OCI-LY7 (cell line): ENCODE measurements around the gene FAM47E. TPM values are rescaled to one million over a fixed set of nuclear protein-coding genes. Genes with fewer than 3 reads are reported as not detected.

Source experiments
- BruUV-seq: library from RNA; stranded (reverse); fragments of 400-500 nt; replicated peaks from 2 replicates; lab custom pipeline; 2021; lab: Mats Ljungman, UMichigan
- CTCF ChIA-PET: fragments of 300-600 bp; sonication (Branson Sonifier 250); formaldehyde crosslinking; loops from one replicate; lab custom pipeline; 2022; ENCODE audit warnings: antibody characterized with exemption; ENCODE audit not compliant: unreplicated experiment; lab: Charles Lee
- POLR2A ChIA-PET: fragments of 300-600 bp; sonication (Branson Sonifier 250); formaldehyde crosslinking; loops from one replicate; lab custom pipeline; 2022; ENCODE audit warnings: antibody characterized with exemption; lab: Charles Lee
- DNase-seq: peaks from one replicate; pipeline ENCODE4 v3.0.0-alpha.2; 2015; ENCODE audit warnings: low spot score
- H2AFZ ChIP-seq: fragments of 200-600 bp; sonication (generic), shearing (Covaris generic); 2 replicates; pipeline ENCODE4 v1.6.1; 2014; ENCODE audit warnings: mild to moderate bottlenecking, antibody characterized with exemption, low read length, moderate library complexity
- H3K27ac ChIP-seq: fragments of 200-600 bp; sonication (generic); 2 replicates; pipeline ENCODE4 v1.5.1; 2014; ENCODE audit warnings: mixed run types, low read depth, mild to moderate bottlenecking, moderate library complexity, low read length, inconsistent platforms; ENCODE audit not compliant: poor library complexity, severe bottlenecking
- H3K36me3 ChIP-seq: fragments of 200-600 bp; sonication (generic); 2 replicates; pipeline ENCODE4 v1.6.1; 2014; ENCODE audit warnings: mild to moderate bottlenecking, antibody characterized with exemption, low read length, moderate library complexity, mixed read lengths; ENCODE audit not compliant: insufficient read depth
- H3K4me1 ChIP-seq: fragments of 200-600 bp; sonication (generic); 2 replicates; pipeline ENCODE4 v1.5.1; 2014; ENCODE audit warnings: mild to moderate bottlenecking, low read length; ENCODE audit not compliant: insufficient read depth, poor library complexity, severe bottlenecking
- H3K4me2 ChIP-seq: fragments of 200-600 bp; sonication (generic); 2 replicates; pipeline ENCODE4 v1.6.1; 2014; ENCODE audit warnings: mild to moderate bottlenecking, low read length
- H3K4me3 ChIP-seq: fragments of 200-600 bp; sonication (generic); 2 replicates; pipeline ENCODE4 v1.5.1; 2014; ENCODE audit warnings: mild to moderate bottlenecking, low read depth, low read length; ENCODE audit not compliant: poor library complexity, severe bottlenecking
- H3K79me2 ChIP-seq: fragments of 200-600 bp; sonication (generic); 2 replicates; pipeline ENCODE4 v1.6.1; 2016; ENCODE audit warnings: low read depth, mild to moderate bottlenecking, low read length, moderate library complexity, mixed read lengths; ENCODE audit not compliant: insufficient read depth
- H3K9me2 ChIP-seq: fragments of 200-600 bp; sonication (generic); 2 replicates; pipeline ENCODE4 v1.6.1; 2016; ENCODE audit warnings: mild to moderate bottlenecking, low read length, mixed read lengths; ENCODE audit not compliant: insufficient read depth
- H3K9me3 ChIP-seq: fragments of 200-600 bp; sonication (generic); 2 replicates; pipeline ENCODE4 v1.6.1; 2014; ENCODE audit warnings: mild to moderate bottlenecking, mixed run types, low read length, mixed read lengths
- H4K20me1 ChIP-seq: fragments of 200-600 bp; sonication (generic); 2 replicates; pipeline ENCODE4 v1.6.1; 2014; ENCODE audit warnings: mild to moderate bottlenecking, antibody characterized with exemption, low read length, moderate library complexity, mixed read lengths; ENCODE audit not compliant: insufficient read depth
- CTCF ChIP-seq: fragments of 200-600 bp; sonication (generic); conservative IDR thresholded peaks from 2 replicates; pipeline ENCODE4 v1.5.1; 2014; ENCODE audit warnings: mild to moderate bottlenecking, antibody characterized with exemption, low read length, moderate library complexity, mixed read lengths
- EZH2phosphoT487 ChIP-seq: fragments of 200-600 bp; sonication (generic); IDR thresholded peaks from 2 replicates; pipeline ENCODE4 v1.6.1; 2018; ENCODE audit warnings: low read depth, borderline replicate concordance, mild to moderate bottlenecking, mixed run types, antibody characterized with exemption, low read length, moderate library complexity, mixed read lengths
- intact Hi-C: fragments of 100-400 bp; cut with micrococcal nuclease; formaldehyde crosslinking; loops from one replicate; pipeline ENCODE4 v1.10.0; 2022; ENCODE audit not compliant: unreplicated experiment
- total RNA-seq, 2 experiments: library from RNA; depleted of rRNA in 1 of 2; stranded (reverse); fragments of >200 nt in 1 of 2; shearing (Covaris generic) in 1 of 2; gene quantifications; 2 replicates each; pipeline ENCODE4 v1.2.3, GENCODE V29; 2014 to 2022

The FAM47E gene
- total RNA-seq, 2 experiments from 2014 or later = not detected

- no peaks in the 10 kb centered on the region for H3K4me1 ChIP-seq
- no peak overlapping the region for H3K4me2 ChIP-seq
- H3K79me2 ChIP-seq = no peaks in the 10 kb centered on the region
- no peak for TF ChIP-seq CTCF
- TF ChIP-seq EZH2phosphoT487 = no peak
- no TSS peak for BruUV-seq
- intact Hi-C loops = no loop called here
- DNase-seq = no peak
- H4K20me1 ChIP-seq = no peaks in the 10 kb centered on the region
- ChIA-PET CTCF (no interaction called here), POLR2A (interaction anchor here (0.7 kb wide), 1 partner anchor 1058 kb away, joined by 3 read pairs; no protein-coding TSS in a partner anchor)
- no peak overlapping the region for H3K27ac ChIP-seq
- no peaks in the 10 kb centered on the region for H3K36me3 ChIP-seq
- H3K9me3 ChIP-seq = no peaks in the 10 kb centered on the region
- H2AFZ ChIP-seq = no peak overlapping the region
- no peaks in the 10 kb centered on the region for H3K9me2 ChIP-seq
- no peak overlapping the region for H3K4me3 ChIP-seq
Measured at GRCh38 chr4:76215077-76215476, 36.4 kb upstream of the FAM47E start.

DNA sequence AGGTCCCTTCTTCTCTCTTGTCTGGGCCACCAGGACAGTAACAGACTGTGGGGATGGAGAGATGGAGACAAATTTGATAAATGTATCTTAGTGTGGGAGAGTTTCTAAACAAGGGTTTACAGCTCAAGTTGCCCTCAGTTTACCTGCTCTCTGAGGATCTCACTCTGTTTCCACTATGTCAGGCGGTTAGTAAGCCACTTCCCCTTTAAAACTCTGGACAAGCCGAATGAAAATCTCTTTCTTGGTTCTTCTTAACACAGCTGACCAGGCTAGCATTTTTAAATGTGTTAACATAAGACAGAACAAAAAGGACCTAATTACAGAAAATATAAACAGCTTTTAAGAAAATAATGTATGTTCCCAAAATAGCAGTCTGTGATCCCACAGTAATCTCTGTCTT is 35.0 kb upstream of the FAM47E start:
- Histone ChIP-seq H3K27ac (no peak overlapping the region), H3K4me1 (no peaks in the 10 kb centered on the region), H3K79me2 (no peaks in the 10 kb centered on the region), H2AFZ (no peak overlapping the region), H3K9me3 (no peaks in the 10 kb centered on the region), H4K20me1 (no peaks in the 10 kb centered on the region), H3K36me3 (no peaks in the 10 kb centered on the region), H3K4me3 (no peak overlapping the region), H3K9me2 (no peaks in the 10 kb centered on the region), H3K4me2 (no peak overlapping the region)
- no peak for DNase-seq
- POLR2A ChIA-PET = no interaction called here
- TF ChIP-seq EZH2phosphoT487 (no peak), CTCF (no peak)
- intact Hi-C loops = no loop called here
- BruUV-seq = no TSS peak
- CTCF ChIA-PET = no interaction called here

GRCh38 chr4:76216975-76217814 is 34.3 kb upstream of the FAM47E start:
- Histone ChIP-seq H3K9me3 (no peaks in the 10 kb centered on the region), H2AFZ (no peak overlapping the region), H3K79me2 (no peaks in the 10 kb centered on the region), H3K4me2 (no peak overlapping the region), H3K9me2 (no peaks in the 10 kb centered on the region), H3K4me3 (no peak overlapping the region), H3K36me3 (no peaks in the 10 kb centered on the region), H3K4me1 (no peaks in the 10 kb centered on the region), H4K20me1 (no peaks in the 10 kb centered on the region), H3K27ac (no peak overlapping the region)
- ChIA-PET POLR2A (no interaction called here), CTCF (no interaction called here)
- no peak for DNase-seq
- intact Hi-C loops = no loop called here
- TF ChIP-seq EZH2phosphoT487 (no peak), CTCF (no peak)
- BruUV-seq = no TSS peak
